Measurements from ENCODE around the gene CNPY3. TPM values are rescaled to one million over a fixed set of nuclear protein-coding genes. Genes with fewer than 3 reads are reported as not detected.

CNPY3 gene
- total RNA-seq, 1 donor from 2014 or later: 38.0 TPM

- H3K27ac Mint-ChIP-seq: no peak overlapping the region
- peaks cover 11% of the 10 kb centered on the region for H3K4me1 Mint-ChIP-seq
- TF ChIP-seq EZH2phosphoT487 (IDR thresholded peaks at IDR 0.05) (no peak), CTCF (IDR thresholded peaks at IDR 0.05) (peak; percentile 57)
- no peaks in the 10 kb centered on the region for H3K9me3 Mint-ChIP-seq
- peak overlapping the region; percentile 61 for H3K4me3 Mint-ChIP-seq
- H2AFZ ChIP-seq (replicated peaks): no peak overlapping the region
- peaks cover 30% of the 10 kb centered on the region for H3K27me3 ChIP-seq
- H3K79me2 ChIP-seq (ENCODE audit: low read depth): no peaks in the 10 kb centered on the region
- peak; percentile 84 for DNase-seq (ENCODE audit: low spot score)
- H3K4me2 ChIP-seq: no peak overlapping the region
- H3K4me1 ChIP-seq: peaks cover 4% of the 10 kb centered on the region
- H3F3A ChIP-seq (ENCODE audit: low read depth): peaks cover 27% of the 10 kb centered on the region
- peaks cover 7% of the 10 kb centered on the region for H3K36me3 Mint-ChIP-seq
- H3K27me3 Mint-ChIP-seq (ENCODE audit: insufficient read depth, low read depth): peaks cover 23% of the 10 kb centered on the region
- no peak overlapping the region for H3K9ac ChIP-seq
- no peaks in the 10 kb centered on the region for H3K36me3 ChIP-seq
- H3K27ac ChIP-seq: no peak overlapping the region
- no peak overlapping the region for H3K4me3 ChIP-seq
- no peaks in the 10 kb centered on the region for H3K9me3 ChIP-seq (ENCODE audit: low read depth)
- H4K20me1 ChIP-seq (ENCODE audit: low read depth): no peaks in the 10 kb centered on the region
Measured at GRCh38 chr6:42963855-42964605, 34.8 kb downstream of the CNPY3 start.

- H4K20me1 ChIP-seq (ENCODE audit: low read depth): no peaks in the 10 kb centered on the region
- H3K27ac ChIP-seq: no peak overlapping the region
- Mint-ChIP-seq H3K27ac (no peak overlapping the region), H3K27me3 (ENCODE audit: insufficient read depth, low read depth) (peaks cover 6% of the 10 kb centered on the region), H3K9me3 (no peaks in the 10 kb centered on the region), H3K4me1 (peaks cover 1% of the 10 kb centered on the region), H3K36me3 (peaks cover 9% of the 10 kb centered on the region), H3K4me3 (no peak overlapping the region)
- H3K4me2 ChIP-seq: no peak overlapping the region
- DNase-seq (ENCODE audit: low spot score): no peak
- H3K27me3 ChIP-seq: peaks cover 4% of the 10 kb centered on the region
- no peak overlapping the region for H3K9ac ChIP-seq
- no peaks in the 10 kb centered on the region for H3K79me2 ChIP-seq (ENCODE audit: low read depth)
- H3K4me3 ChIP-seq: no peak overlapping the region
- peaks cover 8% of the 10 kb centered on the region for H3F3A ChIP-seq (ENCODE audit: low read depth)
- peaks cover 4% of the 10 kb centered on the region for H3K4me1 ChIP-seq
- H2AFZ ChIP-seq (replicated peaks): no peak overlapping the region
- no peaks in the 10 kb centered on the region for H3K9me3 ChIP-seq (ENCODE audit: low read depth)
- TF ChIP-seq EZH2phosphoT487 (IDR thresholded peaks at IDR 0.05) (no peak), EZH2 (IDR thresholded peaks at IDR 0.05) (no peak), CTCF (IDR thresholded peaks at IDR 0.05) (no peak)
- H3K36me3 ChIP-seq: no peaks in the 10 kb centered on the region
Measured at GRCh38 chr6:42966571-42966970, 37.3 kb downstream of the CNPY3 start.

GRCh38 chr6:42967228-42967627 lies 37.9 kb downstream of the CNPY3 start:
- DNase-seq (ENCODE audit: low spot score): no peak
- H3K27ac ChIP-seq: no peak overlapping the region
- peaks cover 3% of the 10 kb centered on the region for H3F3A ChIP-seq (ENCODE audit: low read depth)
- peaks cover under 1% of the 10 kb centered on the region for H3K27me3 Mint-ChIP-seq (ENCODE audit: insufficient read depth, low read depth)
- no peak overlapping the region for H2AFZ ChIP-seq (replicated peaks)
- no peak overlapping the region for H3K4me2 ChIP-seq
- no peaks in the 10 kb centered on the region for H3K27me3 ChIP-seq
- H3K4me3 Mint-ChIP-seq: no peak overlapping the region
- peaks cover 4% of the 10 kb centered on the region for H3K4me1 ChIP-seq
- no peaks in the 10 kb centered on the region for H3K9me3 Mint-ChIP-seq
- no peaks in the 10 kb centered on the region for H3K36me3 ChIP-seq
- H3K27ac Mint-ChIP-seq: no peak overlapping the region
- no peaks in the 10 kb centered on the region for H3K9me3 ChIP-seq (ENCODE audit: low read depth)
- H3K79me2 ChIP-seq (ENCODE audit: low read depth): no peaks in the 10 kb centered on the region
- no peak overlapping the region for H3K4me3 ChIP-seq
- H3K36me3 Mint-ChIP-seq: peaks cover 4% of the 10 kb centered on the region
- H3K4me1 Mint-ChIP-seq: peaks cover 3% of the 10 kb centered on the region
- H4K20me1 ChIP-seq (ENCODE audit: low read depth): no peaks in the 10 kb centered on the region
- no peak for TF ChIP-seq EZH2 (IDR thresholded peaks at IDR 0.05)
- no peak for TF ChIP-seq EZH2phosphoT487 (IDR thresholded peaks at IDR 0.05)
- no peak for TF ChIP-seq CTCF (IDR thresholded peaks at IDR 0.05)
- no peak overlapping the region for H3K9ac ChIP-seq

Measured in neural progenitor cell (in vitro differentiated cells).